Measurements from ENCODE around the gene TPRA1. TPM values are rescaled to one million over a fixed set of nuclear protein-coding genes. Genes with fewer than 3 reads are reported as not detected.

The TPRA1 gene
- 20.9 and 27.9 TPM in 2 replicates for total RNA-seq

DNA sequence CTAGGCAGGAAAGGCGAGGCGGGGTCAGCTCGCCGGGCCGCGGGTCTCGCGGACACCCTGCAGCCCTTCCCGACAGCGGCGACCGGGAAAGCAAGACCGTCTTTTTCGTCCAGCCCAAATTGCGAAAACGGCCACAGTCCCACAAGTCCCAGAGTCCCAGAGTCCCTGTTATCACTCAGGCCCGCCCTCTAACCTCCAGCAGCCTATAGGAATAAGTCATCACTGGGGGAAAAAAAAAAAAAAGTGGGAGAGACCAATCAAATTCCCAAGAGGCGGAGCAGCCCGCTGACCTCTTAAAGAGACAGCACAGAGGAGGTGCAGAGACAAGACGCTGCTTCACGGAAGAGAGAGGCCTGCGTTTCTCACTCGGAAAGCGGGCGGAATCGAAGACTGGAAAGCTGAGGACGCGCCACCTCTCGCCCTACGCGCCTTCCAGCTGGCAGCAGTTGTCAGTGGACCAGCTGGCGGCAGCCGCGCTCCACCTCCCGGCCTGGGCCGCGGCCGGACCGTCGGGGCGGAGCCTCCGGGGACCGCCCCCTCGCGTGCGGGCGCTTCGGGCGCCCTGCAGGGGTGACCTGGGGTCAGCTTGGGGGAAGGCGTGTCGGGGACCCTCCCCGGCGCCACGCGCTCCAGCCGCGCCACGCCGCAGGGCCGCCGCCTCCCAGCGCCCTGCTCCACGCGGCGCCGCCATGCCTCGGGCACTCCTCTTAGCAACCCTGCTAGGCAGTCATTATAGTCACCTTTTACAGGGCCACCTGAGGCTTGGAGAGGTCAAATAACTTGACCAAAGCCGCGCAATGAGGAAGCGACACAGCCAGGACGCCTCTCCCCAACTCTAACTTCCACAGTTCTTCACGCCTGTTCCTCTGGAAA is at the start of gene TPRA1:
TPRA1 (minus strand) TSS at position 141 of the 873 bp plus-strand sequence. CDS start 10,587 bp downstream, outside the sequence.

DNA sequence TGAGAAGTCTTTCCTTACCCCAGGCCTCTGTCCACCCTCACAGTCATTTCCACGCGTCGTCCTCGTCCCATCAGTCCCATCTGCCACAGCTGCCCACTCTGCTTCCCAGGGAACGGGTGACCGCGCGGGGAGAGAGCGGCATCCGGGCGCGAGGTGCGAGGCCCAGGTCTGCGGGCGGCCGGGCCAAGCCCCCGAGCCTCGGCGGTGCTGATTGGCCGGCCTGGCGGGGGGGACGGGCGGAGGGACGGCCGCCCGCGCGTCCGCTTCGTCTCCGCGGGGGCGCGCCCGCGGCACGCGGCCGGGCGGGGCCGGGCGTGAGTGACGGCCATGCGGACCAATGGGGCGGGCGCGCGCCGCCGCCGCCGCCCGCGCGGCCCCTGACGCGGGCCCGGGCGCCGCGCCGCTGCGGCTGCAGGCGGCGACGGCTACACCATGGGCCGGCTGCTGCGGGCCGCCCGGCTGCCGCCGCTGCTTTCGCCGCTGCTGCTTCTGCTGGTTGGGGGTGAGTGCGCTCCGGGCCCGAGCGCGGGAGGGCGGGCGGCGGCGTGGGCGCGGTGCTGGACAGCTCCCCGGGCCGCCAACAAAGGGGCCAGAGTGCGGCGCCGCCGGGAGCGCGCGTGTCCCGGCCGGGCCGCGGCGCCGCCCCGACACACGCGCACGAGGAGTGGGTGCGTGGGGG is 38.4 kb upstream of the TPRA1 start, which contains the start of gene PODXL2:
PODXL2 (plus strand) TSS at position 398 of the 679 bp plus-strand sequence; CDS start at position 433, 35 bp downstream.

Small RNA genes within 50 kb of the gene (small RNA-seq; reads per million reads assigned to genes)
- gene AC084035.1 = not detected
- not detected for gene MIR6825
- 0.56 reads per million for gene MIR7976

Other genes starting within 250 kb of the TPRA1 start
- gene MCM2, start 7.7 kb upstream of the TPRA1 start, total RNA-seq = 51.6 and 89.6 TPM in 2 replicates
- 4.4 and 7.7 TPM in 2 replicates for gene PODXL2, start 38.5 kb upstream of the TPRA1 start, total RNA-seq
- 5.1 and 6.3 TPM in 2 replicates for gene ABTB1, start 82.2 kb upstream of the TPRA1 start, total RNA-seq
- 66.0 and 68.4 TPM in 2 replicates for gene MGLL, start 231.8 kb upstream of the TPRA1 start, total RNA-seq